GM21381 (cell line): ENCODE results near the gene S100A13.

Source experiments
- ATAC-seq: cut with Tn5 transposase; IDR thresholded peaks from one replicate; pipeline ENCODE4 v1.9.1; 2021; ENCODE audit warnings: mild to moderate bottlenecking, moderate library complexity; ENCODE audit not compliant: unreplicated experiment

S100A13 gene

GRCh38 chr1:153628638-153629342, 1.5 kb upstream of the S100A13 start:
- no peak for ATAC-seq

GRCh38 chr1:153627715-153628626, 666 bp upstream of the S100A13 start, which contains the start of gene S100A1:
Gene S100A1 (plus strand): TSS chr1:153628434. CDS start chr1:153630522, 2,088 bp downstream.
- ATAC-seq = no peak

GRCh38 chr1:153626477-153626903, 815 bp downstream of the S100A13 start:
- ATAC-seq = no peak

- ATAC-seq = no peak
These were observed 2.2 kb downstream of the S100A13 start for GRCh38 chr1:153624965-153625611.

GRCh38 chr1:153623101-153623500, 4.2 kb downstream of the S100A13 start:
- ATAC-seq = no peak

GRCh38 chr1:153619171-153619570, 8.1 kb downstream of the S100A13 start:
- ATAC-seq = no peak

GRCh38 chr1:153617663-153618062, 9.6 kb downstream of the S100A13 start:
- ATAC-seq = peak; percentile 61

- no peak for ATAC-seq
These were observed 10.4 kb downstream of the S100A13 start for GRCh38 chr1:153616917-153617311.

GRCh38 chr1:153616144-153616916, 11.0 kb downstream of the S100A13 start, which contains the start of gene S100A14:
Gene S100A14 (minus strand): TSS chr1:153616325. CDS start chr1:153615858, 467 bp downstream.
- ATAC-seq = no peak

GRCh38 chr1:153615406-153615805, 11.9 kb downstream of the S100A13 start:
- ATAC-seq = no peak

GRCh38 chr1:153614906-153615305, 12.4 kb downstream of the S100A13 start:
- ATAC-seq = no peak

- no peak for ATAC-seq
These were observed 13.0 kb downstream of the S100A13 start for GRCh38 chr1:153614189-153614900.

GRCh38 chr1:153613406-153613805, 13.9 kb downstream of the S100A13 start:
- ATAC-seq = no peak

GRCh38 chr1:153612755-153613331, 14.5 kb downstream of the S100A13 start, which contains the start of gene S100A16:
Gene S100A16 (minus strand): TSS chr1:153613137. CDS start chr1:153608151, 4,986 bp downstream.
- ATAC-seq = no peak

- no peak for ATAC-seq
These were observed 15.1 kb downstream of the S100A13 start for GRCh38 chr1:153612111-153612754.

GRCh38 chr1:153611356-153611755, 15.9 kb downstream of the S100A13 start:
- no peak for ATAC-seq

GRCh38 chr1:153610811-153611301, 16.4 kb downstream of the S100A13 start:
- no peak for ATAC-seq

GRCh38 chr1:153610334-153610733, 17.0 kb downstream of the S100A13 start:
- ATAC-seq = no peak

GRCh38 chr1:153609585-153609907, 17.8 kb downstream of the S100A13 start:
- ATAC-seq = no peak
